Activated CD8-positive, alpha-beta memory T cell treated with anti-CD3 and anti-CD28 coated beads, Interleukin-2, amount 50 U/mL, for 24 hours (primary cell): ENCODE data around the gene FN1.
"Not testable (repeated sequence)": the region's sequence is repeated elsewhere in the genome, so short reads cannot be mapped to it uniquely, and the experiment has no call there.

Source experiments
- DNase-seq: peaks from one replicate; pipeline ENCODE4 v3.0.0-alpha.2; 2020; ENCODE audit errors: extremely low read depth

The FN1 gene

GRCh38 chr2:215423234-215423633 is 12.6 kb downstream of the FN1 start:
- no peak for DNase-seq

DNA sequence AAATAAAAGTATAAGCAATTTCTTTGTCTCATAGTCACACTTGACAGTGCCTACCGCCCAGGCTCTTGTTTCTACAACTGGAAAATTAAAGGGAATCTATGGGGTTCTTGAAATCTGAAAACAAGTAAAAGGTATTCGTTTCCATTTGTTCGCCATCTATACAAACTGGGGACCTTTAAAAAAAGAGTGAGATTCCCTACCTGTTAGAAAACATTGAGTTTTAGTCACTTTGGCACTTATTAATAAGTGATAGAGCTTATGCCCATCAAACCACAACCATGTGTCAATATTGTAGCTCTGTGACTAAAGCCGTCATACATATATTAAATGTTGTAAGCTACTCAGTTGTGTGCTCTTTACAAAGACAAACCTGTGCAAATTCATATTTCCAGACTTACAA is 13.2 kb downstream of the FN1 start:
- no peak for DNase-seq

GRCh38 chr2:215421859-215422461 is 13.9 kb downstream of the FN1 start:
- DNase-seq: no peak

DNA sequence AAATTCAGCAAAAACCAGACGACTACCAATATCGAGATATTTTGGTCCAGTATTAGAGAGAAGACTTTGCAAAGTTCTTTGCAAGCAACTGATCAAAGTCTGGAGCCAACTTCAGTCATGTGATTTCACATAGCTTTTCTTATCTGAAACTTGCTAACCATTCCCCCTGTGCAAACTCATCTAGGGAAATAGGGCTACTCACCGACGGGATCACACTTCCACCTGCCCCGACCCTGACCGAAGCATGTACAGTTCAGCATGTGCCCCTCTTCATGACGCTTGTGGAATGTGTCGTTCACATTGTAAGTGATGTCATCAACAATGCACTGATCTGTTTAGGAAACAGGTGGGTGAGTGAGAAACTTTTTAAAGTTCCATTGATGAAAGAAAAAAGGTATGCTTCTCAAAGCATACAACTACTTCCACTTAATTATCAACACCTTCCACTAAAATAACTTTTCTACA is 15.4 kb downstream of the FN1 start:
- DNase-seq: no peak

- no peak for DNase-seq
Measured at GRCh38 chr2:215419769-215420470, 15.9 kb downstream of the FN1 start.

DNA sequence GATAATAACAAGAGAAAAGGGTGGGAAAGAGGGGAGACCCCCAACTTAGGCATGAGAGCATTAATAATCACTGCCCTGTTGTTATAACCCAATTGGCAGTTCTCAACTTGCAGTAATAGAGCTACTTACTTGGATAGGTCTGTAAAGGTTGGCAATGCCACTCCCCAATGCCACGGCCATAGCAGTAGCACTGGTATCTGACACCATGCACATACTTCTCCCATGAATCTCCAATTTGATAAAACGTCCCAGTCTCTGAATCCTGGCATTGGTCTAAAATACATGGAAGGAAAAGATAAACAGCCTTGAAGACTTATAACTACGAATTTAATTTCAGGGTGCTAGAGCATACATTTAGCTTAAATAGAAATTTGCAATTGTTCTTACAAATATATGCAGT is 16.8 kb downstream of the FN1 start:
- DNase-seq: no peak

DNA sequence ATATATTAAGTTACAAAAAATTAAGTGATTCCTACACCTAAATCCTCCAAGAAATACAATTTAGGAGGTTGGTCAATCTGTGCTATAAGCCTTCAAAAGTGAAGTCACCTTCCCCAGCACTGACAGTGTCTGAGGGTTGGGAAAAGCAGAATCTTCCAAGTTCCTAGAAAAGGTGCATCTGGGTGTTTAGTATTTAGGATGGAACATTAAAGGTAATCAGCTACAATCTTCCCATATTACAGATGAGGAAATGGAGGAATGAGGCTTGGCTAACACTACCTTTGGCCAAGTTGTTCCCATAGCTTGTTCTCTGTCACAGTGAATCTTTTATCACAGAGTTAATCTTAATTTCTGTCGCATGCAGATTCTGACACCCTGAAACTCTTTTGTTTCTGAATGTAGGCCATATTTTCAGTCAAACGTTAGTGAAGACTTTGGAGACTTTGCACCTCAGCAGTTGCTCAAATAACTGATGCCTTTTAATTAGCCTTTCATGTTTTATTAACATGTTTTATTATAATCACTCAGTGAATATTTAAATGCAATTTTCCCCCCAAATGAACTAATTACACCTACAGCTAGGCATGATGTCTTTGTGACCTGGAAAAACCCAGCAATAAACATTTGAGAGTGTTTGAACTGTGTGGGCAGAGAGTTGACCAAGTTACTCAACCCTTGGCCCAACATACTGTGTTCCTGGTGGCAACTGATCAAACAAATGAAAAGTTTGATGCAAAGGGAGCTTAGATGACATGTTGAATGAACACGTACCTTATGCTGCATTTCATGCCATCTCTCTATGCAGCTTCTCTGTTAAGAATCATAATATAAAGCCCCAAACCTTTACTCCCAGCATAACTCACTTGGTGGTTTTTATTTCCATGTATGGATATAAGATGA is 17.6 kb downstream of the FN1 start:
- DNase-seq: no peak

DNA sequence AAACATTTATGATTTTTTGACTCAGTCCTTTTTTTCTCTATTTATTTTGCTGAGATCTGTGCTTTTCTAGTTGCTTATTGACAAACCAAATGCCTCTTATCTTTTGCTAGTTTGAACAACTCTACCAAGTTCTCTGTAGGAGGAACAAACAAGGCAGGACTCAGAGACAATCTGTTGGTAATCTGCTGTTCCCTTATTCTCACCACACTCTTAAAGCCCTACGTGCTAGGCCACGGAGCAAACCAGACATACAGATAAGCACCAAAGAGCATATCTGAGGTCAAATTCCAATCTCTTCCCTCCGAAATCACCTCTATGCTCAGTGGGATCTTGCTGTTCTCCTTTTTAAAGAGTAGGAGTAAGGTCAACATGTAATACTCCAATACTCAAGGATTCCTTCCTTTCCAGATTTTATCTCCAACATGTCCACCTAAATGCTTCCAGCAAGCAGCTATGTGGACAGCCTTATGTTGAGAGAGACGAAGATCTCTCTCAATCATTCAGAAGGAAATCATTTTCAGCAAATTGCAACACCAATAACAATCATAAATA is 18.4 kb downstream of the FN1 start:
- DNase-seq: no peak

DNA sequence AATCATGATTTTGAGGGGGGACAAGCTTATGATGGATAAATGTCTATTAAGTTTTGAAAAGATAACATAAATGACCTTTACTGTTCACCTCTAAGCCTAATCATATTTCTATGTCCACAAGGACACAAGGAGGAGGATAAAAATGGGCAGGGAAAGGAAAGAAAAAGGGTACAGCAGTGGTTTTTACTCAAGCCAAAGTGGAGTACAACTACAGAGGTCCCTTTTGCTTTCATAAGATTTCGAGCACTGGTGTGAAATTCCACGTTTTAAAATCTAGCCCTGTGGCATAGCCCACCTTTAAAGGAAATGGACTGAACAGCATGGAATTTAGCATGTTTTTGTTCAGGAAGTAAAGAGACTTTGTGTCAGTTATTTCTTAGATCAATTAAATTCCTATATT is 19.2 kb downstream of the FN1 start:
- DNase-seq: no peak

GRCh38 chr2:215415820-215416577 is 19.9 kb downstream of the FN1 start:
- no peak for DNase-seq

- no peak for DNase-seq
Measured at GRCh38 chr2:215415218-215415617, 20.6 kb downstream of the FN1 start.

- no peak for DNase-seq
Measured at GRCh38 chr2:215414674-215415073, 21.2 kb downstream of the FN1 start.

DNA sequence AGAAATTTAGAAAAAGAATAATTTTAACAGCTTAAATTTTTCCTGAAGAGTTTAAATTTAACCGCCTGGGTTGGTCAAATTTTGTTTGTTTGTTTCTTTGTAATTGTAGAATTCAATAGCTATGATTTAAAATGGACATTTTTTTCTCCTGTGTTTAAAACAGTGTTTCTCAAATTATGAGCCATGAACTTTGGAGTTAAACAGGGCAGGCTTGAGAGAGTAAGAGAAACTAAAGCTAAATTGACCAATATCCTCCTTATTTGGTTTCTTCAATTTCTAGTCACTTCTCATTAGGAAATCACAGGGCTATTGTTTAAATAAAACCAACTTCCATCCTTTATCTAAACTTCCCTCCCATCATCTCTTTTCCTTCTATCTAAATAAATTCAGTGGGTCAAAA is 21.9 kb downstream of the FN1 start:
- no peak for DNase-seq

- no peak for DNase-seq
Measured at GRCh38 chr2:215413484-215413777, 22.4 kb downstream of the FN1 start.

GRCh38 chr2:215411941-215412743 is 23.7 kb downstream of the FN1 start:
- no peak for DNase-seq

- no peak for DNase-seq
Measured at GRCh38 chr2:215410932-215411285, 25.0 kb downstream of the FN1 start.

- DNase-seq: not testable (repeated sequence)
Measured at GRCh38 chr2:215410181-215410931, 25.5 kb downstream of the FN1 start.

DNA sequence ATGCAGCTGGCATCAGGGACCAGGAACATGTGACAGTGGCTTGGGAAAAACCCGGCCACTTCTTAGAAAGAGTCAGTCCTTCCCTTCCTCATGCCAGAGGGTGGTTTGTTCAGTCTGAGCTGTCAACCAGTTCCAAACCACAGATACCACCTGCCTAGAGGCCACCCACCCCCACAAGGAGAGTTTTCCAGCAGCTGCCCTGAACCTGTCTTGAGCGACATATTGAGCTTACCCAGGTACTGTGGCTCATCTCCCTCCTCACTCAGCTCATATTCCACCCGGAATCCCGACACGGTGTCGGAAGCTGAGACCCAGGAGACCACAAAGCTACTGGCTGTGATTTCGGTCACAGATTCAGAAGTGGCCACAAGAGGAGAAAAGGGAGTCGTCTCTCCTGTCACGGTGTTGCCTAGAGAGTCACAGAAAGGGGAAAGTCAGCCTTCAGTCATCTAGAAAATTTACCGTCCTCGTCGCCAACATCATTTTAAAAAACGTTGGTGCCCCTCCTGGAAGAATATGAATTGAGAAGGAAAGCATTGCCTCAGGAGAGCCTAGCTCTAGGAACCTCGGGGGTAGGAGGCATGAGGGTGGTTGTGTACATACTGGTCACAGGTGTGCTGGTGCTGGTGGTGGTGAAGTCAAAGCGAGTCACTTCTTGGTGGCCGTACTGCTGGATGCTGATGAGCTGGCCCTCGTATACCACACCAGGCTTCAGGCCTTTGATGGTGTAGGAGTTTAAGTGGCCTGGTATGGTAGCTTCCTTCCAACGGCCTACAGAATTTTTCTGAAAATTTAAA is 26.3 kb downstream of the FN1 start:
- DNase-seq: no peak

- not testable (repeated sequence) for DNase-seq
Measured at GRCh38 chr2:215408441-215408840, 27.4 kb downstream of the FN1 start.
